ENCODE measurements around the gene E2F7. TPM values are rescaled to one million over a fixed set of nuclear protein-coding genes. Genes with fewer than 3 reads are reported as not detected.

Gene E2F7
- total and polyA plus RNA-seq, 2 experiments from 2014 or later, result 31.8 to 40.3 TPM

DNA sequence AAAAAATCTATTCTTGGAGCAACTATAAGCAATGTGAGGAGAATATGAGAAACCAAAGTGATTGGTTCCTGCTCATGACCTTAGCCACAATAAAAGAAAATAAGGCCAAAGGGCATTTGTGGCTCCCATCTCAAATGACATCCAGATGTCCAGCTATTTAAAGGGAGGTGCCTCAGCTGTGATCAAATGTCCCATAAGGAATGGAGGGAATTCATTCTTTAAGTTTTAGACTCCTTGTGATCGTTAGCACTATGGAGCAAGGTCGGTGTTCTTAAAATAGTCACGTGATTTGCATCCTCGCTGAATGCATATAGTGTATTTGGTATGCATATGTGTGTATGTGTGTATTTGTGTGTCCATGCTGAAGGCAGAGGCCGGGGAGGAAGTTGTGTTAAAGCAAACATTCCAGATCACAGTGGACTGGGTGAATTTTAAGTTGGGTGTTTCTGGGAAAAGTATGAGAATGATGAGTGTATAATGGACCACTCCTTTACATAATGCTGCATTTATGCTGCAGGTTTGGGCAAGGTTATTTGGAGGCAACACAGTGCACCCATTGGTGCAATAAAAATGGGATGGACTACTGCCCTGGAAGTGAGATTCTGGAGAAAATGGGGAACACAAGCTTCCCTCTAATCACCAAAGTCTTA lies 5.6 kb upstream of the E2F7 start (continued):
- TF ChIP-seq ZNF331 (CRISPR knock-in tag; IDR thresholded peaks at IDR 0.05; ENCODE audit: low read depth), result no peak

DNA sequence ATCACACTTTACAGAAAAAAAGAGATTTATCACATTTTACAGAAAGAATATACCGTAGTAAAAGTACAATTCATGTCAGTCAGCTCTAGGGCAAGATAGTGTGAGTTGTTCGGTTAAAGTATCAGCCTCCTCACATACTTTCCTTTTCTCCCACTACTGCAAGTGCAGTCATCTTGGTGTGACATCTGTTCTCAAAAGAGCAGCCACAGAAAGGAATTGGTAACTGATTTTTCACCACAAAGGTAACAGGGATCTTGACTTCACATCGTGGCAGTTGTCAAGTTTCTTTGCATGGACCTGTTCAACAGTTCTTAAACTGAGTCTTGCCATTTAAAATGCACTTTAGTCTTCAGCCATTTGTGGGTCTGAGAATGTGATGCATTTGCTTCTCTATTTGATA lies 5.0 kb upstream of the E2F7 start:
- no peaks in the 10 kb centered on the region for H3K36me3 Mint-ChIP-seq (ENCODE audit: low read depth)
- no peak overlapping the region for H3K27ac ChIP-seq (ENCODE audit: low read depth)

More for the DNA sequence above, 5.0 kb upstream of the E2F7 start:
- TF ChIP-seq, protein P1, sequence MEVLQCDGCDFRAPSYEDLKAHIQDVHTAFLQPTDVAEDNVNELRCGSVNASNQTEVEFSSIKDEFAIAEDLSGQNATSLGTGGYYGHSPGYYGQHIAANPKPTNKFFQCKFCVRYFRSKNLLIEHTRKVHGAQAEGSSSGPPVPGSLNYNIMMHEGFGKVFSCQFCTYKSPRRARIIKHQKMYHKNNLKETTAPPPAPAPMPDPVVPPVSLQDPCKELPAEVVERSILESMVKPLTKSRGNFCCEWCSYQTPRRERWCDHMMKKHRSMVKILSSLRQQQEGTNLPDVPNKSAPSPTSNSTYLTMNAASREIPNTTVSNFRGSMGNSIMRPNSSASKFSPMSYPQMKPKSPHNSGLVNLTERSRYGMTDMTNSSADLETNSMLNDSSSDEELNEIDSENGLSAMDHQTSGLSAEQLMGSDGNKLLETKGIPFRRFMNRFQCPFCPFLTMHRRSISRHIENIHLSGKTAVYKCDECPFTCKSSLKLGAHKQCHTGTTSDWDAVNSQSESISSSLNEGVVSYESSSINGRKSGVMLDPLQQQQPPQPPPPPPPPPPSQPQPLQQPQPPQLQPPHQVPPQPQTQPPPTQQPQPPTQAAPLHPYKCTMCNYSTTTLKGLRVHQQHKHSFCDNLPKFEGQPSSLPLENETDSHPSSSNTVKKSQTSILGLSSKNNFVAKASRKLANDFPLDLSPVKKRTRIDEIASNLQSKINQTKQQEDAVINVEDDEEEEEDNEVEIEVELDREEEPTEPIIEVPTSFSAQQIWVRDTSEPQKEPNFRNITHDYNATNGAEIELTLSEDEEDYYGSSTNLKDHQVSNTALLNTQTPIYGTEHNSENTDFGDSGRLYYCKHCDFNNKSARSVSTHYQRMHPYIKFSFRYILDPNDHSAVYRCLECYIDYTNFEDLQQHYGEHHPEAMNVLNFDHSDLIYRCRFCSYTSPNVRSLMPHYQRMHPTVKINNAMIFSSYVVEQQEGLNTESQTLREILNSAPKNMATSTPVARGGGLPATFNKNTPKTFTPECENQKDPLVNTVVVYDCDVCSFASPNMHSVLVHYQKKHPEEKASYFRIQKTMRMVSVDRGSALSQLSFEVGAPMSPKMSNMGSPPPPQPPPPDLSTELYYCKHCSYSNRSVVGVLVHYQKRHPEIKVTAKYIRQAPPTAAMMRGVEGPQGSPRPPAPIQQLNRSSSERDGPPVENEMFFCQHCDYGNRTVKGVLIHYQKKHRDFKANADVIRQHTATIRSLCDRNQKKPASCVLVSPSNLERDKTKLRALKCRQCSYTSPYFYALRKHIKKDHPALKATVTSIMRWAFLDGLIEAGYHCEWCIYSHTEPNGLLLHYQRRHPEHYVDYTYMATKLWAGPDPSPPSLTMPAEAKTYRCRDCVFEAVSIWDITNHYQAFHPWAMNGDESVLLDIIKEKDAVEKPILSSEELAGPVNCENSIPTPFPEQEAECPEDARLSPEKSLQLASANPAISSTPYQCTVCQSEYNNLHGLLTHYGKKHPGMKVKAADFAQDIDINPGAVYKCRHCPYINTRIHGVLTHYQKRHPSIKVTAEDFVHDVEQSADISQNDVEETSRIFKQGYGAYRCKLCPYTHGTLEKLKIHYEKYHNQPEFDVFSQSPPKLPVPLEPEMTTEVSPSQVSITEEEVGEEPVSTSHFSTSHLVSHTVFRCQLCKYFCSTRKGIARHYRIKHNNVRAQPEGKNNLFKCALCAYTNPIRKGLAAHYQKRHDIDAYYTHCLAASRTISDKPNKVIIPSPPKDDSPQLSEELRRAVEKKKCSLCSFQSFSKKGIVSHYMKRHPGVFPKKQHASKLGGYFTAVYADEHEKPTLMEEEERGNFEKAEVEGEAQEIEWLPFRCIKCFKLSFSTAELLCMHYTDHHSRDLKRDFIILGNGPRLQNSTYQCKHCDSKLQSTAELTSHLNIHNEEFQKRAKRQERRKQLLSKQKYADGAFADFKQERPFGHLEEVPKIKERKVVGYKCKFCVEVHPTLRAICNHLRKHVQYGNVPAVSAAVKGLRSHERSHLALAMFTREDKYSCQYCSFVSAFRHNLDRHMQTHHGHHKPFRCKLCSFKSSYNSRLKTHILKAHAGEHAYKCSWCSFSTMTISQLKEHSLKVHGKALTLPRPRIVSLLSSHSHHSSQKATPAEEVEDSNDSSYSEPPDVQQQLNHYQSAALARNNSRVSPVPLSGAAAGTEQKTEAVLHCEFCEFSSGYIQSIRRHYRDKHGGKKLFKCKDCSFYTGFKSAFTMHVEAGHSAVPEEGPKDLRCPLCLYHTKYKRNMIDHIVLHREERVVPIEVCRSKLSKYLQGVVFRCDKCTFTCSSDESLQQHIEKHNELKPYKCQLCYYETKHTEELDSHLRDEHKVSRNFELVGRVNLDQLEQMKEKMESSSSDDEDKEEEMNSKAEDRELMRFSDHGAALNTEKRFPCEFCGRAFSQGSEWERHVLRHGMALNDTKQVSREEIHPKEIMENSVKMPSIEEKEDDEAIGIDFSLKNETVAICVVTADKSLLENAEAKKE (CRISPR knock-in tag; IDR thresholded peaks at IDR 0.05), result no peak
- TF ChIP-seq NANOG (IDR thresholded peaks at IDR 0.05; ENCODE audit: borderline replicate concordance), result no peak
- TF ChIP-seq, protein P2, sequence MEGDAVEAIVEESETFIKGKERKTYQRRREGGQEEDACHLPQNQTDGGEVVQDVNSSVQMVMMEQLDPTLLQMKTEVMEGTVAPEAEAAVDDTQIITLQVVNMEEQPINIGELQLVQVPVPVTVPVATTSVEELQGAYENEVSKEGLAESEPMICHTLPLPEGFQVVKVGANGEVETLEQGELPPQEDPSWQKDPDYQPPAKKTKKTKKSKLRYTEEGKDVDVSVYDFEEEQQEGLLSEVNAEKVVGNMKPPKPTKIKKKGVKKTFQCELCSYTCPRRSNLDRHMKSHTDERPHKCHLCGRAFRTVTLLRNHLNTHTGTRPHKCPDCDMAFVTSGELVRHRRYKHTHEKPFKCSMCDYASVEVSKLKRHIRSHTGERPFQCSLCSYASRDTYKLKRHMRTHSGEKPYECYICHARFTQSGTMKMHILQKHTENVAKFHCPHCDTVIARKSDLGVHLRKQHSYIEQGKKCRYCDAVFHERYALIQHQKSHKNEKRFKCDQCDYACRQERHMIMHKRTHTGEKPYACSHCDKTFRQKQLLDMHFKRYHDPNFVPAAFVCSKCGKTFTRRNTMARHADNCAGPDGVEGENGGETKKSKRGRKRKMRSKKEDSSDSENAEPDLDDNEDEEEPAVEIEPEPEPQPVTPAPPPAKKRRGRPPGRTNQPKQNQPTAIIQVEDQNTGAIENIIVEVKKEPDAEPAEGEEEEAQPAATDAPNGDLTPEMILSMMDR (conservative IDR thresholded peaks at IDR 0.05; ENCODE audit: low read depth in 2 of 2), result no peak
- TF ChIP-seq JUNB (IDR thresholded peaks at IDR 0.05; ENCODE audit: unreplicated experiment), result no peak
- TF ChIP-seq, protein P3, sequence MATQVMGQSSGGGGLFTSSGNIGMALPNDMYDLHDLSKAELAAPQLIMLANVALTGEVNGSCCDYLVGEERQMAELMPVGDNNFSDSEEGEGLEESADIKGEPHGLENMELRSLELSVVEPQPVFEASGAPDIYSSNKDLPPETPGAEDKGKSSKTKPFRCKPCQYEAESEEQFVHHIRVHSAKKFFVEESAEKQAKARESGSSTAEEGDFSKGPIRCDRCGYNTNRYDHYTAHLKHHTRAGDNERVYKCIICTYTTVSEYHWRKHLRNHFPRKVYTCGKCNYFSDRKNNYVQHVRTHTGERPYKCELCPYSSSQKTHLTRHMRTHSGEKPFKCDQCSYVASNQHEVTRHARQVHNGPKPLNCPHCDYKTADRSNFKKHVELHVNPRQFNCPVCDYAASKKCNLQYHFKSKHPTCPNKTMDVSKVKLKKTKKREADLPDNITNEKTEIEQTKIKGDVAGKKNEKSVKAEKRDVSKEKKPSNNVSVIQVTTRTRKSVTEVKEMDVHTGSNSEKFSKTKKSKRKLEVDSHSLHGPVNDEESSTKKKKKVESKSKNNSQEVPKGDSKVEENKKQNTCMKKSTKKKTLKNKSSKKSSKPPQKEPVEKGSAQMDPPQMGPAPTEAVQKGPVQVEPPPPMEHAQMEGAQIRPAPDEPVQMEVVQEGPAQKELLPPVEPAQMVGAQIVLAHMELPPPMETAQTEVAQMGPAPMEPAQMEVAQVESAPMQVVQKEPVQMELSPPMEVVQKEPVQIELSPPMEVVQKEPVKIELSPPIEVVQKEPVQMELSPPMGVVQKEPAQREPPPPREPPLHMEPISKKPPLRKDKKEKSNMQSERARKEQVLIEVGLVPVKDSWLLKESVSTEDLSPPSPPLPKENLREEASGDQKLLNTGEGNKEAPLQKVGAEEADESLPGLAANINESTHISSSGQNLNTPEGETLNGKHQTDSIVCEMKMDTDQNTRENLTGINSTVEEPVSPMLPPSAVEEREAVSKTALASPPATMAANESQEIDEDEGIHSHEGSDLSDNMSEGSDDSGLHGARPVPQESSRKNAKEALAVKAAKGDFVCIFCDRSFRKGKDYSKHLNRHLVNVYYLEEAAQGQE (IDR thresholded peaks at IDR 0.05; ENCODE audit: unreplicated experiment), result no peak
- TF ChIP-seq EZH2phosphoT487 (IDR thresholded peaks at IDR 0.05; ENCODE audit: unreplicated experiment), result no peak
- TF ChIP-seq, protein P4, sequence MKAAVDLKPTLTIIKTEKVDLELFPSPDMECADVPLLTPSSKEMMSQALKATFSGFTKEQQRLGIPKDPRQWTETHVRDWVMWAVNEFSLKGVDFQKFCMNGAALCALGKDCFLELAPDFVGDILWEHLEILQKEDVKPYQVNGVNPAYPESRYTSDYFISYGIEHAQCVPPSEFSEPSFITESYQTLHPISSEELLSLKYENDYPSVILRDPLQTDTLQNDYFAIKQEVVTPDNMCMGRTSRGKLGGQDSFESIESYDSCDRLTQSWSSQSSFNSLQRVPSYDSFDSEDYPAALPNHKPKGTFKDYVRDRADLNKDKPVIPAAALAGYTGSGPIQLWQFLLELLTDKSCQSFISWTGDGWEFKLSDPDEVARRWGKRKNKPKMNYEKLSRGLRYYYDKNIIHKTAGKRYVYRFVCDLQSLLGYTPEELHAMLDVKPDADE (IDR thresholded peaks at IDR 0.05), result no peak
- no peak for TF ChIP-seq POLR2AphosphoS5 (IDR thresholded peaks at IDR 0.05; ENCODE audit: low read depth)
- TF ChIP-seq STAT1 (IDR thresholded peaks at IDR 0.05; ENCODE audit: unreplicated experiment), result no peak
- TF ChIP-seq EZH2 (IDR thresholded peaks at IDR 0.05; ENCODE audit: low read depth, unreplicated experiment), result no peak
- Histone ChIP-seq H3K4me3 (no peak overlapping the region), H3K36me3 (ENCODE audit: insufficient read depth) (no peaks in the 10 kb centered on the region), H3K4me2 (no peak overlapping the region), H3K4me1 (ENCODE audit: insufficient read depth) (peaks cover 6% of the 10 kb centered on the region), H3K79me2 (replicated peaks; ENCODE audit: insufficient read depth) (no peaks in the 10 kb centered on the region), H3K27me3 (ENCODE audit: insufficient read depth) (no peaks in the 10 kb centered on the region), H2AFZ (no peak overlapping the region), H3F3A (replicated peaks; ENCODE audit: low read depth) (no peaks in the 10 kb centered on the region), H3K9me2 (ENCODE audit: insufficient read depth) (peaks cover 8% of the 10 kb centered on the region; the same call in 1 of the 2 replicates), H4K20me1 (replicated peaks; ENCODE audit: insufficient read depth) (no peaks in the 10 kb centered on the region)
- no peak overlapping the region for H3K27ac Mint-ChIP-seq
- peaks cover 3% of the 10 kb centered on the region; the same call in 2 of the 3 replicates for H3K4me1 Mint-ChIP-seq
- no peak overlapping the region for H3K4me3 Mint-ChIP-seq
- H3K27me3 Mint-ChIP-seq (ENCODE audit: insufficient read depth, low read depth, poor library complexity), result no peaks in the 10 kb centered on the region
- no peak for ATAC-seq
- H3K9me3 Mint-ChIP-seq, result peaks cover 3% of the 10 kb centered on the region; the same call in 1 of the 3 replicates
- no peak for DNase-seq (ENCODE audit: low spot score)

All from GM23338 (cell line).